NT2/D1 (cell line): ENCODE results near the gene CFAP58.

ENCODE experiments used
- SUZ12 ChIP-seq: IDR thresholded peaks from 2 replicates; pipeline ENCODE4 v1.6.1; 2011; ENCODE audit not compliant: insufficient read length, insufficient read depth; ENCODE audit errors: extremely low read depth
- YY1 ChIP-seq: IDR thresholded peaks from 2 replicates; pipeline ENCODE4 v1.6.1; 2011; ENCODE audit not compliant: insufficient read length, insufficient read depth
- ZNF274 ChIP-seq: IDR thresholded peaks from 2 replicates; pipeline ENCODE4 v1.6.1; 2011; ENCODE audit warnings: mild to moderate bottlenecking, low read depth, low read length

DNA sequence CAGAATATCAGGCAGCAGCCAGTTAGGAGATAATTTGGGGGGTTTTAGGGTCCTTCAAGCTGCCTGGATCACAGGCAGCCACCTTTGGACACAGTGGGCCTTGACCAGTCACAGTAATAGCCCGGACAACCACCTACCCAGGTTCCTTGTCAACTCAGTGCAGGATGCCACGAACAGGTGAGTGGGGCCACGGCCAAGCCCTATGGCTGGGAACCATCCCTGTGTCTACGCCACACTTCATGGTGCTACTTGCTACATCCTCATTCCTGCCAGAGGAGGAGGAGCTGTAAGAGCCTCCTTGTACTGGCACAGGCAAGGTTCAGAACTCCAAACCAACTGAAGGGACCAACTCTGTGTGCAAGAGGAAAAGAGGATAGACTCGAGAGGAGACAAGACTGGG lies 35.3 kb upstream of the CFAP58 start:
- no peak for TF ChIP-seq SUZ12
- TF ChIP-seq ZNF274: no peak
- TF ChIP-seq YY1: no peak
